ENCODE results near the gene PPARG.

Gene PPARG

DNA sequence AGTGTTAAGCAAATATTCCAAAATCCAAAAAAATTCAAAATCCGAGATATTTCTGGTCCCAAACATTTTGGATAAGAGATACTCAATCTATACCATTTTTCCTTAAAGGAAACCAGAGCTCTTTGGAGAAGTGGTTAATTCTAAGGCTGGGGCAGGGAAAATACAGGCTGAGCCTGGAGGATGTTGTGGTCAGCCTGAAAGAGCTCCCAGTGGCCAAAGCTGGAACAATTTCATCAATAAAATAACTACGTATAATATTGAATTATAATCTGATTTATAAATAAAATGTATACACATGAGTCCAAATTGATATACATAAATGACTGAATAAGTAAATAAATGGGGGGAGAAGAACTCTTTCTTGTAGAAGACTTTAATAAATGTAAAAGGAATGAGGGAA, 24.6 kb downstream of the PPARG start:
- DNase-seq = no peak

DNA sequence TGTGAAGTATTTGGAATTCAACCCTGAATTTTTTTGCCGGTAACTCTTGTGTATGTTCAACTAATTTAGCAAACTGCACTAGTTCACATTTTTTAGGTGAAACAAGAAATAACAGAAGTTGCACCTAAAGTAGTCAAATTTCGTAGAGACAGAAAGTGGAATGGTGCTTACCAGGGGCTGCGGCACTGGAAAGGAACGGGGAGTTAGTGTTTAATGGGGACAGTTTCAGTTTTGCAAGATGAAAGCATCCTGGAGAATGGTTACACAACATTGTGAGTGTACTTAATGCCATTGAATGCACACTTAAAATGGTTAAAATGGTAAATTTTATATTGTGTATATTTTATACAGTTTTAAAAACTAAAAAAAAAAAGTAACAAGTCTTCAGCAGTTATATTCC, 27.4 kb downstream of the PPARG start:
- DNase-seq = no peak

DNA sequence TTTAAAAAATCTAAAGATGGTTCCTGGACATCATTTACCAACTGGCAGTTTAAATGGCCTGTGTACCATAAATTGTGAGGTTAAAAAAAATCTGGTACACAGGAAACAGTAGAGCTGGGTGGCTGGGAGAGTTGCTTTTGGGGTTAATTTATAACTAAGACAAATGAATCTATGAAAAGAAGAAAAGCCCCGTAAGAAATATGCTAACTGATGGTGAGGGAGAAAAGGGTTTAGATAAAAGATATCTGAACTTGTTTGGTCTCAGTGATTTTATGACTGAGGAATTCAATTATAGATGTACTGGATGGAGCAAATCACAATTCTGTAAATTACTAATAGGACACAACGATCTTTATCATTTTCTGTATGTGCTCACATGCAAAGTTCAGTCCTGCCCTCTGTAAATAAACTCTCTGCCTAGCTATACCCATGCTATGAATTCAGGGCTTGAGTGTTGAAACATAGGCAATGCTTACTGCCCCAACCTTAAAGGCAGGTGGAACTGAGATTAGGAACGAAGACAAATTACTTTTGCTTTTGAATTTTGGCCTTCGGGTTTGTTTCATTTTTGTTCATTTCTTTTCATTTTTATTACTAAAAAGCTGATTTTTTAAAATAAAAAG, 28.0 kb downstream of the PPARG start:
- DNase-seq = no peak

DNA sequence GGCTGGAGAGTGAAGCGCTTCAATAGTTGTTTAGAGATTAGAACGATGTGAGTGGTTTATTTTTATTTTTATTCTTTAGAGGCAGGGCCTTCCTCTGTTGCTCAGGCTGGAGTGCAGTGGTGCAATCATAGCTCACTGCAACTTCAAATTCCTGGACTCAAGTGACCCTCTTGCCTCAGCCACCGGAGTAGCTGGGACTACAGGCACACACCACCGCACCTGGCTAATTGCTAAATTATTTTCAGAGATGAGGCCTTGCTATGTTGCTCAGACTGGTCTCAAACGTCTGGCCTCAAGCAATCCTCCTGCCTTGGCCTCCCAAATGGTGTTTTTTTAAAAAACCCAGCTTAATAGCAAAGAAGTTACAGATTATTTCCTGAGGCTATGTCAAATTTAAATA, 29.0 kb downstream of the PPARG start:
- DNase-seq = no peak

DNA sequence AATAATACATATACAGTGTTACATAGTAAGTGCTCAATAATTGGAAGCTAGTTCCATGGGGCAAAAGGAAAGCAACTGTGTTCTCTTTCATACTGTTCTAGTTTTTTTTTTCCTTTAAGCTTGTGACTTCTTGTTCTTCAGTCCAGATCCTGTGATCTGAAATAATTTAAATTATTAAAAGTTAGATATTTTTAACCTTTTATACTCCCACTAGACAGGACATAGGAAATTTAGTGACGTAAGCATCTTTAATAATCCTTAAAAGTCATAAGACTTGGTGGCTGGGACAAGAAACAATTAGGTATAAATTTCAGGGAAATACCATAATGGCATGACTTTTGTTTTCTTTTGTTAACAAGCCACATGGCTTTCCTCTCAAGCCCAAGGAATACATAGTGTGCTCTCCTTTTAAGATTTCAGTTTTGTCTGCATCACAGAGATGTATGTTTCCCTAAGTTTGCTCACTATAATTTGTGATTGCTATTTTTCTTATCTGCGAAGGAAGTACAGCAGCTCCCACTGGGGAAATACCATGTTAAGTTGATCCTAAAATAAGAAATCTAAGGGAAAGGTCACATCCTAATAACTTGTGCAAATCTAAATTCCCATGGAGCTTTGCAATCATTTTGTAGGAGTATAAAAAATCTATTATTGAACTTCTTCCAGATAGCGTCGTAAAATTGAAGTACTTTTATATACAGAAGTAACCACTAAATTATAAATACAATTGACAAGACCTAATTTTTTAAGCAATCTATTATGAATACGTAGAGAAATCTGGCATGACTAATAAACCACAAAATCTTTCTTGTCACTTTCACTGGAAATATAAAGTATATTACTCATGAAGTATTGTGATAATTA, 30.1 kb downstream of the PPARG start:
- no peak for DNase-seq

DNA sequence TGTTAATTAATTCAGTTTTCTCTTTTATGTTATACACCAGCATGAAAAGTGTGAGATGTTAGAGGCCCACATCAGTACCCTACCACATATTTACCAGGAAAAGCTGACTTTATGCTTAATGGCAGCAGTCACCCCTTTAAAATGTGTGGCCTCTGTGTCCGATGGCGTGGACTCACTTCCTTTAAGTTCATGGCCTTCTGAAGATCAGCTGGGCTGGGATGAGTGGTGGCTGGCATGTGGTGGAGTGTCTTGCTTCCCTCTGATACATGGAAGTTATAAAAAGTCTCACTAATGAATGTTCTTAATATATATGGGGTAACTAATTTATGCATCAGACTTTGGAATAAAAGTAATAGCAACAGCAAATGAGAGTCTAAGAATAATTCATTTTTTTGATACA, 32.1 kb downstream of the PPARG start:
- DNase-seq = no peak

DNA sequence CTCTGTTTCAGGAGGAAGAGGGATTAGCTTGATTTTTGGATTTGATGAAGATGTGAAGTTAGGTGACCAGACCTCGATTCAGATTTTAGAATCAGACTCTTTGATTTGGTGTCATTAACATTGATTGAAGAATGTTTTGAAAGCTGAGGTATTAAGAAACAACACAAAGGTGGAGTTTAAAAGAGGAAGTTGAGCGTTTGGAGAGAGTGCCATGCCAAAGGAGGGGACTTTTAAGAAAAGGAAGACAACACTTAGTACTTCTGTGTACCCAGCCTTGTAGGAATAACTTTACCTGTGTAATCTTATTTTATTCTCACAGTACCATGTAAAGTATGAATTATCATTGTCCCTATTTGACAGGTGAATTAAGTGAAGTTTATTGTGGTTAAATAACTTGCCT, 34.4 kb downstream of the PPARG start:
- DNase-seq = no peak

DNA sequence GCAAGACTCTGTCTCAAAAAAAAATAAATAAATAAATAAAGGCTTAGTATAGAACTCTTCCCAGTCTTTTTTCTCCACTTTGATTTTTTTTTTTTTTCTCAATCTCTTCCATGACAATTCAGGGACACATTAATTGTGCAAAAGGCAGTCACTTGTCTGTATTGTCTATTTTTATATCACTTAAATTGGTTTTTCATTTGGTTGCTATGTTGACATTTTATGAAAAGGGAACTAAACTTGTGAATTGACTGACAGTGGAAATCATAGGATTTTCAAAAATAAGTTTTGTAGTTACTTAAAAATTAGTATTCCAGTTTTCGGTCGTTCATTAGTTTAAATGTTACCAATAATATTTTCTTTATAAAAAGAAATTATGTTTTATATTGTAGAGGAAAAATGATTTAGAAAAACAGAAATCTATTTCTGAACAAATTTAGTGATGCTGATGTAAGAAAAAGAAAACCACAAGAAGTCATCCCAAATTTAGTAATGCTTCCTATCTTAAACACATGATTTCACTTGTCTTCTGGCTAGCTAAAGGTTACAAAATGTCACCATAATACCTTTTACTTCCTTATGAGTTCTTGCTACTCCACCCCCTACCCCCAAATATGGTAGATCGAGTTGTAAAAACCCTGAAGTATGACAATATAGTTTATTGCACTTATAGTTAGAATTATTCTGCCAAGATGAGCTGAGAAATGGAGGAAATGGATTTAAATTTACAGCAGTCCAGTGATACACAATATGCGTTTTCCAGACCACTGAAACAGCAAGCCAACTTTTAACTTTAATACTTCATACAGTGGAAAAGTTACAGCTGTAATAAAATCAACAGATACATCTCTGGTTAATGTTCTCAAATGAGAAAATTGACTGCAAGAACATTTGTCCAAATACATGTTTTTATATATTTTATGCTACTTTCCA, 37.0 kb downstream of the PPARG start:
- no peak for DNase-seq

DNA sequence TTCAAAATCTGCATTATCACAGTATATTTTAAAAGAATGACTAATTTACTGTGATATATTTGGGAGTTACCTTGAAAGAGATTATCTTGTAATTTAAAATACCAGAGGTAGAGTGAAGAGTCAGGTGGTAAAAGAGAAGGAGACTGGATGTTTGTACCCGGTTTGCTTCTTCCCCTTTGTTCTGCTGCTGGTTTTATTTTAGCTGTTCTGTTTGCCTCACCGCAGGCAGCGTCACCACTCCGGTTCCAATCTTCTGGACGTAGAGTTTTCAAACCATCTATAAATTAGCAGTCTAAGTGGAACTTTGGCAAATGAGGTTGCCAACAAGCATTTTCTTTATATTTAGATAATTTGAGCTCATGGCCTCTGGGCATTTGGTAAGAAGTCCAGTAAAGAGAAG, 38.2 kb downstream of the PPARG start:
- no peak for DNase-seq

DNA sequence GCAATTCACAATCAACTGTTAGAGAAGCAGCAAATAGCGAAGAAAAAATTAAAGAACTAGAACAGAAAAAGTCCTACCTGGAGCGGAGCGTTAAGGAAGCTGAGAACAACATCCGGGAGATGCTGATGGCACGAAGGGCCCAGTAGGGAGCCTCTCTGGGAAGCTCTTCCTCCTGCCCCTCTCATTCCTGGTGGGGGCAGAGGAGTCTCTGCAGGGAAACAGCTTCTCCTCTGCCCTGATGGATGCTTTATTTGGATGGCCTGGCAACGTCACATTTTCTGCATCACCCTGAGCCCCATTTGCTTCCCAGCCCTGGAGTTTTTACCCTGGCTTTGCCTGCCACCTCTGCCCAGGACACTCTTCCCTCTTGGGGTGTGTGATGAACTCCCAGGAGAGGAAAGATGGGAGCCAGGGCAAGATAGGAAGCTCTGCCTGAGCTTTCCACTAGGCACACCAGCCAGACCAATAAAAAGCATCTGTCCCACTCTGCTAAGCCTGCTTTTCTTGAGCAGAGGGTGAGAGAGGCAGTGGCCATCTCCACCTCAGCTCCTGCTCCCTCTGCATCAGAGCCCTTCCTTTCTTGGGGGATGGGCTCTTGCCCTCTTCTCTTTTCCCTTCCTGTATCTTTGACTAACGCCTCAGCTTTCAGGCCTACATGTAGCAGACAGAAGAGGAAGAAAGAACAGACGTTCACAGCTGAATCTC, 39.4 kb downstream of the PPARG start:
- DNase-seq = no peak

DNA sequence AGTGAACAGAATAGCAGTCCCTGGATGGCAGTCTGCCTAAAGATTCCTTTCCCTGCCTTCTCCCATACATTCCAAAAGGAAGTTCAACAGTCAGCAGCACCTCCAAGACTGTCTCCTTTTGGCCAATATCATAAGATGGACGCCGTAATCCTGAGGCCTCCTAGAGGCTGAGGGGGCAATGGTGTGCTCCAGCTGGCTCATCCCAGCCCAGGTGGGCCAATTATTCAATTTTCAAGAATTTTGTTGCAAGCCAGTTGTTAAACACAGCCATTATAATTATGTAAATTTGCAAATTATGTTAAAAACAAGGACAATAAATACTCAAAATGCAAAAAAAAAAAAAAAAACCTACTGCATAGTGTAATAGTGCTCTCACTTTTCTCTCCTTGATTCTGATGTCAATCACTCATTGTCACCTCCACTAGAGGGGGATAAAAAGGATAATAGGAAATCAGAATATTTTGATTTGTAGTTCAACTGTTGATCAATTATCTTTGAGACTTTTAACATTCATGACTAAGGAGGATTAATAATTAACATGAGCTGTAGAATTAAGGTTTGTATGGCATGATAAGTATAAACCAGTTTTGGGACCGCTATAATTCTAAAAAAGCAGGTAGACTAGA, 40.1 kb downstream of the PPARG start:
- no peak for DNase-seq

DNA sequence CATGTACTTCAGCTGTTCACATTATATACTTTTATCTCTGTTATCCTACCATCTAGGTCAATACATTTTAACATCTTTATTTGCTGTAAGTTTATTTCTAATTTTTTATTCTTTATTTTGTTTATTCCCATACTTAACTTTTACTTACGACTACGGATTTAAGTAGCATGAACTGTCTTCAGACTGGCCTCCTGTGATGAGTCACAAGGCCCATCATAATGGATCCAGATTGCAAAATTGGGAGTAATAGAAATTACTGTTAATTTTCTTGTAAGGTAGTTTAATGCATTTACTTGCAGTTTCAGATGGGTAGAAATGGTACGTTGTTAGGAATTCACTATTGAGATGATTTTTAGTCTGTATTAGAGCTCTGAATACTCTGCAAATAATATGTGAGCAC, 45.9 kb downstream of the PPARG start:
- DNase-seq = no peak

DNA sequence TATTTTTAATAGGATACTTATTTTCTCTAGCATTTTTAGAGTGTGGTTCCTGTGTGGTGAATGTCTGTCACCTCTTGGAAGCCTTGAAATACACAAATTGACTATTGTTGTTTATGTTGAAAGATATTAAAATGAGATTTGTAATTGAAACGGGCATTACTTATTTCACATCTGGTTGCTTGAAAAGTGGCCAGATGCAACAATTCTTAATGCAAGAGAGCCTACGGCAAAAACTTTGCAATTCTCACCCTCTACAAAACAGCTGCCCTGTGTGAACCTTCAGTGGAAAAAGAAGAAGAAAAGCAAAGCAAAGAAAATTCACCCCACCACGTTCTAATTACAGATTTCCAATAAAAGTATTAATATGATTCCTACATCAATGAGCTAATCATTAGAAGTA, 46.6 kb downstream of the PPARG start:
- no peak for DNase-seq

DNA sequence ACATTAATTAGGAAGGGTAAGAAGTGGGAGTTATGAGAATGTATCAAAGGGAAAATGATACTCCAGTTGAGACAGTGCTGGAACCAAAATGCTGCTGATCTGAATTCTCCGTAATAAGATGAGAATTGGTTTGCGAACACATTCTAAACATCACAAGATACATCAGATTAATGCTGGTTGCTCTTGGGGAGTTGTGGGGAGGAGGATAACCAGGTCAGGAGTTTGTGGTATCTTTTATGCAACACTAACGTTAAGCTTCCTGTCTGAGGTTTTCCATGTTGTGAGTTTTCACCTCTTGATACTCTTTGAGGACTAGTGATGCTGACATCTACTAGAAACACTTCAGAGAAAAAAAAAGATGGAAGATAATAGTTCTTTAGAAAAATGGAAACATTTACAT, 47.2 kb downstream of the PPARG start:
- no peak for DNase-seq

DNA sequence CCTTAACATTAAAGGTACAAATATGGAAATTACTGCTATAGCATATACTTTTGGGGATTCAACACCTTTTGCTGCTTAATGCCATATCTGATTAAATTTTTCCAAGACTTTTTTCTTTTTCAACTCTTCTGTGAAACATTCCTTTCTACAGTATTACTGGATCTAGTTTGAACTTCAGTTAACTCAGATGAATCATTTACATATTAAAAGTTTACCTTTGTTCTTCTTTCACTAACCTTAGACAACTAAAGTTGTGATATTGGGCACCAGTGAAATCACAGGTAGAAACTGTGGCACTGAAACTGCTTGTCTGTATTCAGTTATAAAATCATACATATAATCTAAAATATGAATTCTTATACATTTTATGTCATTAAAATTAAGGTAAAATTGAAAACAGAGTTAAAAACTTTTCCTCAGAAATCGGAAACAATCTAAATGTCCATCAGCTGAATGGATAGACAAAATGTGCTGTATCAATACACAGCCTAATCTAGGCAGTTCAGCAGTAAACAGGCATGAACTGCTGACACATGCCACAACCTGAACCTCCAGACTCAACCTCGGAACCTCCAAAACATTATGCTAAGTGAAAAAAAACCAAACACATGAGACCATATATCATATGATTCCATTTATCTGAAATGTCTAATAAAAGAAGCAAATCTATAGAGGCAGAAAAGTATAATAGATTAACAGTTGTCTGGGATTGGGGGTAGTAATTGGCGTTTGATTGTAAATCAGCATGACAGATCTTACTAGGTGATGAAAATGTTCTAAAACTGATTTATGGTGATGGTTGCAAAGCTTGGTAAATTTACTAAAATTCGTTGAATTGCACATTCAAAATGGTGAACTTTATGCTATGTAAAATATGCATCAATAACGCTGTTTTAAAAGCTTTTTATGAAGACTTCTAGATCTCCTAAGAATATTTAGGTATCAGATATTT, 50.0 kb downstream of the PPARG start:
- DNase-seq = no peak

DNA sequence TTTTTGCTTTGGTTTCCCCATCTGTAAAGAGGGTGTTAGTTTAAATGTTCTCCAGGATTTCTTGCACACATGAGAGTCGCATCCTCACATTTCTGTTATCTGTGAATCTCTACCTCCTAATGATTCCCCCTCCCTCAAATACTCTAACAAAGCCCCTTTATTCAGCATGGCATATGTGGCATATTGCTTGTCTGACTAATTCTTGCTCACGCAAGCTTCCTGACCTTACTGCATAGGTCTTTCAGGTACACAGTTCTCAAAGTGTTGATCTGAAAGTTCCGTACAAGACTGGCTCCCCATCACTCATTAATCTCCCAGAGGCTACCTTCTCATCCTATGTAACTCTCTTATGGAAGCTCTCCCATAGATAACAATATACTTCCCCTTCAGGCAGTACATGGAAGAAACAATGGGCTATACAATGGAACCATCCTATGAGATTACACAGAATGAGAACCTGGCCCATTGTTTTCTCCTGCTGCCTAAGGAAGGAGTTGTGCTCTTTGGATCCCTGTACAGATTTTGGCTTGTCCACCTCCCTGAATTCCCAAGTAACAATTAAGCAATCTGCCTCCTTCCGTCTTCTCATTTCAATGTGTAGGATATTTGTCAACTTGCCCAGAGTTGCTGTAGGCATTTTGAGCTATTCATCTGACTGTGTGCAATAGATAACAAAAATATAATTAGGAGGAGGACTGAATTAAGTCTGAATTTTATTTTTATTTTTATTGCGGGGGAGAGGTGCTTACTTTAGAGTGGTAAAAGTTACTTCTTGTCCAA, 51.0 kb downstream of the PPARG start:
- DNase-seq = no peak

DNA sequence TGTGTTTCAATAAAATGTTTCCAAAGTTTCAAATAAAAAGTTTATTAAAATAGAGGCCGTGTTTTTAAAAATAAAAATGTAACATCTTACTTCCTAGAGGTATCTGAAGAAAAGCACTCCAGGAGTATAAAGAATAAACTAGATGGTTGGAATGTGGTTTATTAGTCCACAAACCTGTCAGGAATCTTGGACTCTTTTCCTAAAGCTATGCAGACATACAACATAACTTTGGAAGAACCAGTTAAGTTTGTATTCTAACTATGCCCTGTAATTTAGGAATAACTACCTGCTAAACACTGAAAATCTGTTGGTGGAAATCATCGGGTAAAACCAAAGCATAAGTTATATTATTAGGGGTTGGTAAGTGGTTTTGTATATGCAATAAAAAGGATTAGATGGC, 51.6 kb downstream of the PPARG start:
- no peak for DNase-seq

DNA sequence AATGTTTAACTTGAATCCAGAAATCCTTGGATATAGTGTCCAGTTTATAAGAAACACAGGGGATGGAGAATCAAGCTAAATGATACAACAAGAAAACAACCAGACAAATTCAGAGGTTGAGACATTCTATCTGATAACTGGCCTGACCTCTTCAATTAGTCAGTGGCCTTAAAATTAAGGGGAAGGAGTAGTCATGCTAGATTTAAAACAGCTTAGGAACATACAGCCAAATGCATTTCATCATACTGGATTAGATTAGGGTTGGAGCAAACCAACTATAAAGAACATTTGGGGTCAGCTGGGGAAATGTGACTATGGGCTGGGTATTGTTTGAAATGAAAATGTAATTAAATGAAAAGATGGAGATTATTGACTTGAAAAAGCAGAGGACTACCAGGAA, 53.3 kb downstream of the PPARG start:
- DNase-seq = no peak

DNA sequence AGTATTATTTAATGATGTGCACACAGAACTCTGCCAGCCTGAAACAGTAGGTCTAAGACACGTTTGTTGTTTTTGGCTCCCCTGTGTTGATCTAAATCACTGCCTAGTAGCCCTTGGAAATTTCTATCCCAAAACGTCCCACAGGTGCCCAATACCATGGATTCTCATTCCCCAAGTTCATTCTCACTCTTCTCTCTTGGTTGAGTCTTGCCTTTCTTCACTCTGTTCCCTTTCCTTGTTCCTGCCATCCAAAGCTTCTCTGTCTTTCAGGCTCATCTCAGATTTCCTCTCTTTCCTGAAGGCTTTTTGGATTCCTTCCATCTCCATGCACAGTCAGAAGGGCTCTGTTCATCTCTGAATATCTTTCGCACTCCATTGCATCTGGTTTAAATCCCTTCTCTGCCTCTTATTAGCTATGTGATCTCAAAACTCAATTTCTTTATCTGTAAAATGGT, 54.2 kb downstream of the PPARG start:
- no peak for DNase-seq

DNA sequence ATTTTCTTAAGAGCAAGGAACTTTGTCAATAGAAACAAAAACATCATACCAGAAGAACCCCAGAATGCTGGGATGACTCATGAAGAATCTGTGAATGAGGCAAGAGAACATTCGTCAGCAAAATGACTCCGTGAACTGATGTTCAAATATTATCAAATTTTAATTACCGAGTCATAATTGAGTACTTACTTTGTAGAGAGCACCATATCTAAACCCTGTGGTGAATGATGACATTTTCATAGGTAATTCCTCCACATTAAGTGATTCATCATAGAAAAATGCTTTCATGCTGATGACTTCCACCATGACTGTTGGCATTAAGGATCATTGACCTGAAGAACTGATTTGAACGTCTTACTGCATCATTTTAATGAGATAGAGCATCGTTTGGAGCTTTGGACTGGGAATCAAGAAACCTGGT, 56.3 kb downstream of the PPARG start:
- no peak for DNase-seq
